AG09319 (cell line): Measurements from ENCODE around the gene KIF19.

ENCODE experiments used
- DNase-seq: peaks from one replicate; pipeline ENCODE4 v3.0.0-alpha.2; 2010; ENCODE audit warnings: low read depth; ENCODE audit errors: extremely low read depth
- CTCF ChIP-seq: IDR thresholded peaks from 2 replicates; pipeline ENCODE4 v1.5.1; 2011; ENCODE audit warnings: low read depth, mild to moderate bottlenecking, inconsistent platforms, low read length, moderate library complexity

The KIF19 gene

GRCh38 chr17:74392848-74393247 lies 66.8 kb downstream of the KIF19 start:
- no peak for TF ChIP-seq CTCF
- DNase-seq, result no peak

- no peak for DNase-seq
- no peak for TF ChIP-seq CTCF
Measured at GRCh38 chr17:74393346-74393942, 67.4 kb downstream of the KIF19 start.

GRCh38 chr17:74394275-74394950 lies 68.4 kb downstream of the KIF19 start:
- no peak for DNase-seq
- no peak for TF ChIP-seq CTCF

- TF ChIP-seq CTCF, result no peak
- no peak for DNase-seq
Measured at GRCh38 chr17:74394977-74395376, 69.0 kb downstream of the KIF19 start.

- TF ChIP-seq CTCF, result no peak
Measured at GRCh38 chr17:74396567-74396966, 70.5 kb downstream of the KIF19 start.

GRCh38 chr17:74402048-74402447 lies 76.0 kb downstream of the KIF19 start:
- TF ChIP-seq CTCF, result no peak
- no peak for DNase-seq

More at GRCh38 chr17:74396567-74396966, 70.5 kb downstream of the KIF19 start:
- no peak for DNase-seq

- no peak for TF ChIP-seq CTCF
- DNase-seq, result no peak
Measured at GRCh38 chr17:74403512-74404137, 77.6 kb downstream of the KIF19 start.
